ENCODE data around the gene GBE1.
A peak's percentile ranks its signal among the peaks of the same experiment; 100 is the strongest.

GBE1 gene

DNA sequence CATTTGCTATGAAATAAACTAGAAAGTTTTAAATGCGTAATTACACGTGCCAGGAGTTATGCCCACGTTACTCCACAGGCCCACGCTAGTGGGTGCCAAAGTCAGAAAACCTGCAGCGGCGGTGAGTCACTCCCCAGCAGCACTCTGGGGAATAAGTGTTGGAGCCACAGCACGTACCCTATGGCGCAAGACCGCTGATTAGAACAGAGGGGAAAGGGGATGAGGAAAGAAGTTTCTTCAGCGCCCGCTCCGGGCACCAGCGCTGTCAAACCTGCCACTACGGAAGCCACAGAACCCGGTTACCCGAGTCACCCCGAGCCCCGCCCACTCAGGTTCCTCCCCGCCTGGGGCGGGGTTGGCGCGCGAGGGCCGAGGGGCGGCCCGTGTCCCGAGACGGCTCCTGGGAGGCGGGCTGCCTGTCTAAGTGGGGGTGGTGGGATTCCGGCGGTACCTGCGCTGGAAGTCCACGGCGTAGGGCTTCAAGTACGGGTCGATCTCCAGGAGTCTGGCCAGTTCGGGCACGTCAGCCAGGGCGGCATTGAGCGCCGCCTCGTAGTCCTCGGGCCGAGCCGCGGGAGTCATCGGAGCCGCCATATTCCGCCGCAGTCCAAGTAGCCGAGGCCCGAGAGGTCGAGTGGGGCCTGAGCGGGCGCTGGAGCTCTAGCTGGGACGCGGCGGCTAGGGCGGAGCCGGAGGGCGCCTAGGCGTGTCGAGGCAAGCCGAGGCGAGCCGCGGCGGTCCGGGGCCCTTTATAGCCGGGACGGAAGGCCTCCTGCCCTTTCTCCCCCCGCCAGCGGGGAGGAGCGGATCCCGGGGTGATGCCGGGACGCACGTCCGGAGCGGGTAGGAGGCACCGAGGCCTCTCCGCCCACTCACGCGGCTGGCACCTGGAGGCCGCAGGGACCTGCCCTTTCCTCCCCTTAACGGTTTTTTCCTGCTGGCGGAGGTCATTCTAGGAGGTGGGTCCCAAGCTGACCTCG is at the start of gene GBE1:
TSS of gene GBE1 (minus strand) at position 722 of the 980 bp plus-strand sequence. CDS start at position 594, 128 bp downstream.
- TF ChIP-seq, protein P1, sequence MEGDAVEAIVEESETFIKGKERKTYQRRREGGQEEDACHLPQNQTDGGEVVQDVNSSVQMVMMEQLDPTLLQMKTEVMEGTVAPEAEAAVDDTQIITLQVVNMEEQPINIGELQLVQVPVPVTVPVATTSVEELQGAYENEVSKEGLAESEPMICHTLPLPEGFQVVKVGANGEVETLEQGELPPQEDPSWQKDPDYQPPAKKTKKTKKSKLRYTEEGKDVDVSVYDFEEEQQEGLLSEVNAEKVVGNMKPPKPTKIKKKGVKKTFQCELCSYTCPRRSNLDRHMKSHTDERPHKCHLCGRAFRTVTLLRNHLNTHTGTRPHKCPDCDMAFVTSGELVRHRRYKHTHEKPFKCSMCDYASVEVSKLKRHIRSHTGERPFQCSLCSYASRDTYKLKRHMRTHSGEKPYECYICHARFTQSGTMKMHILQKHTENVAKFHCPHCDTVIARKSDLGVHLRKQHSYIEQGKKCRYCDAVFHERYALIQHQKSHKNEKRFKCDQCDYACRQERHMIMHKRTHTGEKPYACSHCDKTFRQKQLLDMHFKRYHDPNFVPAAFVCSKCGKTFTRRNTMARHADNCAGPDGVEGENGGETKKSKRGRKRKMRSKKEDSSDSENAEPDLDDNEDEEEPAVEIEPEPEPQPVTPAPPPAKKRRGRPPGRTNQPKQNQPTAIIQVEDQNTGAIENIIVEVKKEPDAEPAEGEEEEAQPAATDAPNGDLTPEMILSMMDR (IDR thresholded peaks at IDR 0.05; ENCODE audit: low read depth, low read length): peak; percentile 58
- DNase-seq (ENCODE audit: extremely low read depth, low read depth): peak; percentile 92

DNA sequence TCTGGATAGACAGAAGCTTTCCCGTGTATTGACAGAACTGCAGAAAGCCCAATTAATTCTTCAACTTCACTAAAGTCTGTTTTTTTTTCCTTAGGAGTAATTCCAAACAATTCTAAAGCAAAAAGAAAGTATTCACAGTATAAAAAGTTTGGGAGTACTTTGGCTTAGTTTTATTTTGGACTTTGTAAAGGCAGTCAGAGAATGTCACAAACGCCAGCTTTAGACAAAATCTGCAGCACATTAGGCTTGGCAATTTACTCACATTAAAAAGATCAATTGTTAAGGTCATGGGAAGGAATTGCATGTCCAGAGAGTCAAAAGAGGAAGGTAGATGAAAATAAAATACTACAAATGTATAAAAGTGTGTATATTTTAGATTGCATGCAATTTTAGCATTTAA is 47.5 kb upstream of the GBE1 start:
- DNase-seq (ENCODE audit: extremely low read depth, low read depth): no peak
- TF ChIP-seq, protein P1 (IDR thresholded peaks at IDR 0.05; ENCODE audit: low read depth, low read length): no peak

DNA sequence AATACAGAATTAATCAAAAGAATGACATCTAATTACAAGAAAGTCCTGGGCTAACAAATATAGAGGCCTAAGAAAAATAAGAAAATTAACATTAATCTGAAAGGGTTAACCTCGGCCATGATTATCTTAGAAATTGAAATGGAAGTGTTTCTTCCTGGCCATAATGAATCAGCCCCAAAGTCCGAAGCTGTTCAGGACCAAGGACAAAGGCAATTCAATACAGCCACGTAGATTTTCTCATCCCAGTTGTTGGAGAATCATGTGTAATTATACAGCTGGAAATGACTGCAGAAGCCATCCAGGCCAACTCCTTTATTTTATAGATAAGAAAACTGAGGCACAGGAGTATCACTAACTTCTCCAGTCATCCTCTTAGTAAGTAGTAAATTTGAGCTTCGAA is 38.0 kb upstream of the GBE1 start:
- TF ChIP-seq, protein P1 (IDR thresholded peaks at IDR 0.05; ENCODE audit: low read depth, low read length): no peak
- no peak for DNase-seq (ENCODE audit: extremely low read depth, low read depth)

DNA sequence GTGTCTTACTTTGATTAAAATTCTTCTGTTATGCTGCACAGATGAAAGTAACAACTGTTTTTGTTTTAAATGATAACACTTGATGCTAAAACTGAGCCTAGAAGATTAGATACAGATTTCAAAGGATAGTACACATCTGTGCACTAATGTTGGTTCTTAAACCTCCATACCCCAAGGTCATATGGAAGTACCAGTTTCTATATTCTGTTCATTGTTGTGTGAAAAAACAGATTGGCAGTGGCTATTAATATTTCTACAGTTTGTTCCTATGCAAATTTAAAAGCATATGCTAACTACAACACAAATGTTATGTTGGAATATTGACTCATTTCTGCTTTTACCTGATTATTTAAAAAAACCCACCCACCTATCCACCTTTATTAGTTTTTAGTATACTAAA is 32.0 kb upstream of the GBE1 start:
- TF ChIP-seq, protein P1 (IDR thresholded peaks at IDR 0.05; ENCODE audit: low read depth, low read length): no peak
- DNase-seq (ENCODE audit: extremely low read depth, low read depth): no peak

DNA sequence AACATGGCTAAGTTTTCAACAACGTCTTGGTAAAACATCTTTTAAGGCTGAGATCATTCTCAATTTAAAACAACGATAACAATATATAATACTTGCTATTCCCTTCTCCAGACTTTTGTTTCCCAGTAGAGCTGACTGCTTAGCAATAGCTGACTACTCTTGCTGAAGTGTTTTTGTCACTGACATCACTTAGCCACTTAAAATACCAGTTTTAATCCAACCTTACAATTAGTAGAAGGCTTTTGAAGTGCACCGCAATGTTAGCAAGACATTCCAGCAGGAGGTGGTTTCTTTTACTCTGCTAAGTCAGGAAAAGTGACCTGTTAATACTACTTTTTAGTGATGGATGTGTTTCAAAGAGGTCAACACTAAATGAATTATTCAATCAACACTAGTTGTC is 28.7 kb upstream of the GBE1 start:
- DNase-seq (ENCODE audit: extremely low read depth, low read depth): no peak

DNA sequence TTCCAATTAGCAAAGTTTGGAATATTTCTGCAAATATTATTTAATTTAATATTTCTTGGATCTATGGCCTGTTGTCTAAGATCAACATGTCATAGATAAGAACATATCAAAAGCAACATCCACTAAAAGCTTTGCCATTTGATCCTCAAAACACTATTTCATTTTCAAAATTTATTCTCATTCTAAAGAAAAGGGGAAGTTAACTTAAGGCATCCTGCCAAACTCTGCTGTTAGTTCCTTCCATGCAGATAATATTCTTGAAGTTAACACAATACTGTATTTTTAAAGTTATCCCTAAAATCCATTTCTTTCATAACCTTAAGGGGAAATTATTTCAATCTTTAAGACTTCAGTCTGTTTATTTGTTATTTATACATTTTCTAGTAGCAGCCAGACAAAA is 28.2 kb upstream of the GBE1 start:
- DNase-seq (ENCODE audit: extremely low read depth, low read depth): no peak
- TF ChIP-seq, protein P1 (IDR thresholded peaks at IDR 0.05; ENCODE audit: low read depth, low read length): no peak

More for the DNA sequence above, 28.7 kb upstream of the GBE1 start:
- TF ChIP-seq, protein P1 (IDR thresholded peaks at IDR 0.05; ENCODE audit: low read depth, low read length): no peak

DNA sequence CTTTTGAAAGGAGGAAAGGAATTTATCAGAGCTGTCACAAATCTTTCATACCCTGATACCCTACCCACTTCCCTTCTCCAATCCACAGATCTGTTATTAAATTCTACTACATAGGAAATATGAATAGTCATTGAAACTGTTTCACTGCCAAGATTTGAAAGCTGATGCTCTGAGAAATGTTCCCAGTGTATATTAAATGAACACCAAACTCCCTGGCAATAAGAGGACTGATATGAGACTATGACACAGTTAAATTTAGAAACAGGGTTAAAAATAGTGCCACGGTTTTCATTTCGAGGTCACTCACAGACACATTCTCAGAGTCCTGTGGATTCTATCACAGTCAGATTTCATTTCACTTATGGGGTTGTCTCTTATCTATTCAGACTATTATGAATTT is 27.2 kb upstream of the GBE1 start:
- no peak for DNase-seq (ENCODE audit: extremely low read depth, low read depth)

More for the DNA sequence above, 27.2 kb upstream of the GBE1 start:
- TF ChIP-seq, protein P1 (IDR thresholded peaks at IDR 0.05; ENCODE audit: low read depth, low read length): no peak
